ENCODE measurements around the gene TMEM54. TPM values are rescaled to one million over a fixed set of nuclear protein-coding genes. Genes with fewer than 3 reads are reported as not detected.
A peak's percentile ranks its signal among the peaks of the same experiment; 100 is the strongest.

The TMEM54 gene
- total RNA-seq, 1 donor from 2014 or later, result 41.9 TPM

GRCh38 chr1:32865639-32866405 lies 35.4 kb downstream of the TMEM54 start:
- ATAC-seq (no peak), DNase-seq (no peak)
- Histone ChIP-seq H3K36me3 (no peaks in the 10 kb centered on the region), H3K27ac (no peak overlapping the region), H3K27me3 (peaks cover 6% of the 10 kb centered on the region), H3K4me3 (no peak overlapping the region), H3K9me3 (no peaks in the 10 kb centered on the region), H3K4me1 (no peaks in the 10 kb centered on the region)
- intact Hi-C loops (cut with DNase I), result no loop called here
- TF ChIP-seq CTCF (IDR thresholded peaks at IDR 0.05), result no peak

DNA sequence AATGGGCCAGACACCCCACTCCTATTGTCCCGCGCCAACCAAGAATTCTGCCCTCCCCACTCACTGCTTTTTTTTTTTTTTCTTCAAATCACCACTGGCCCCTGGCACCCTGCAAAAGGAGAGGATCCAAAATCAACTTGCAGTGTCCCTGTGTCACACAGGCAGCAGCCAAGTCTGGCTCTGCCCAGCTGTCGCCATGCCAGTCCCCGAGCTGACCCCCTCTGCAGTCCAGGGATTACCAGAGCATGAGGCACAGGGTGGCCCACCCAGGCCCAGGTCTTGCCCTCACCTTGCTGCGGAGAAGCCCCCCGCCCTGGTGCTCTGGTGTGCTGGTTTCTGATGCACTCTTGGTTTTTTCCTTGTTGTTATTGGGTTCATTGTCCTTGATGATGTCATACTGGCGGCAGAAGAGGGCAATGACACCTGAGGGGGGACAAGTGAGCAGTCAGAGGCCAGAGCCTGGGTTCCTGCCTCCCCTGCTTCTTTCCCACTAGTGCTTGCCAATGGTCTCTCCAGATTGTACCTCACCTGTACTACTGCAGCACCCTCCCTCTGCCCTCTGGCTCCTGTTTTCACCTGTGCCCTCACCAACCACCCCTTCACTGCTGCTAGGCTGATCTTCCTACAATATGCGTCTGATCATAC lies 36.7 kb downstream of the TMEM54 start:
- no peak overlapping the region for H3K4me3 ChIP-seq
- intact Hi-C loops (cut with DNase I), result no loop called here
- H3K27ac ChIP-seq, result no peak overlapping the region
- TF ChIP-seq CTCF (IDR thresholded peaks at IDR 0.05), result no peak
- ATAC-seq (no peak), DNase-seq (no peak)
- no peaks in the 10 kb centered on the region for H3K9me3 ChIP-seq
- H3K27me3 ChIP-seq, result no peaks in the 10 kb centered on the region
- H3K4me1 ChIP-seq, result no peaks in the 10 kb centered on the region
- no peaks in the 10 kb centered on the region for H3K36me3 ChIP-seq

DNA sequence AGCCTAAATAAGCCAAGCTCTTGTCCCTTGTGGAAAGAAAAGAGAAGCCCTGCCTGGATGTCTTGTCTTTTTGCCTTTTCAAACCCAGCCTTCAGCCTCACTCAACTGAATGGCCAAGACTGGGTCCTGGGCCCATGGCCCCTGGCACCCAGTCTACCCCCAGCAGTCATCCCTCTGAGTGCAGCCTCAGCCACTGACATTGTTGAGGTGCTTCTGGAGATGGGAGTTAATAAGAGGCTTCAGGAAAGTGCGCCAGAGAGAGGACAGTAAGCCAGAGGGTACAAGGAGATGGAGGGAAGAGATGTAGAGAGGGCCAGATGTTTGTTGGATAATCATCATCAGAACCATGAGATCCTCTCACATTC lies 37.3 kb downstream of the TMEM54 start:
- TF ChIP-seq CTCF (IDR thresholded peaks at IDR 0.05), result no peak
- Histone ChIP-seq H3K4me1 (no peaks in the 10 kb centered on the region), H3K27me3 (no peaks in the 10 kb centered on the region), H3K27ac (no peak overlapping the region), H3K36me3 (no peaks in the 10 kb centered on the region), H3K9me3 (no peaks in the 10 kb centered on the region), H3K4me3 (no peak overlapping the region)
- intact Hi-C loops (cut with DNase I), result no loop called here
- no peak for ATAC-seq
- no peak for DNase-seq

DNA sequence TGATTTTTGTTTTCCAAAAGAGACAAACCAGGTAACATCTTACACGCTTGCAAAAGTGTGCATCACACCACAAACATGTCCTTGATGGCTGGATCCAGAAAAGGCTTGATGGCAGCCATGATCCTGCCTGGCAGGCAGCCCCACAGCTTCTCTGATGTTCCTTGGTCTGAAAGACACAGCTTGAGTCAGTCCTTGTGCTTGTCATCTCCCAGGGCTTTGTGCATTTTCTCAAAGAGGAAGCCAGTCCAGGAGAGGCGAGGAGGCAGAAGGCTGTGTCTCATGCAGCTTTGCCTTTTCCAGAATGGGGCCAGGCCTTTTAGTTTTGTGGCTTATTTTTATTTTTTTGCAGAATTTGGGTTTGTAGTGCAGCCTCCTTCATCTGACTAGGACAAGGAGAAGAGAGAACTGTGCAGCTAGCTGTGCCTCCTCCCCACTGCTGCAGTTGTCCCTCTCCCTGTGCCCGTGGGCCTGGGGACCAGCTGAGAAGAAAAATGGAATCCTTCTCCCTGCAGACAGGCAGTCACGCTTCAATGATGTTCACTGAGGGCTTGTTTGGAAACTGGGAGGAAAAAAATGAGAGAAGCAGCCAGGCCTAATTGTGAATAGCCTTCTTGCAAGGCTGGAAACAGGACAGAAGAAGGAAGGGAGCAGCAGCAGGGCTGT lies 37.8 kb downstream of the TMEM54 start:
- DNase-seq (no peak), ATAC-seq (no peak)
- H3K4me1 ChIP-seq, result no peaks in the 10 kb centered on the region
- H3K27me3 ChIP-seq, result no peaks in the 10 kb centered on the region
- TF ChIP-seq CTCF (IDR thresholded peaks at IDR 0.05), result no peak
- H3K27ac ChIP-seq, result no peak overlapping the region
- H3K36me3 ChIP-seq, result no peaks in the 10 kb centered on the region
- intact Hi-C loops (cut with DNase I), result no loop called here
- no peak overlapping the region for H3K4me3 ChIP-seq
- no peaks in the 10 kb centered on the region for H3K9me3 ChIP-seq

DNA sequence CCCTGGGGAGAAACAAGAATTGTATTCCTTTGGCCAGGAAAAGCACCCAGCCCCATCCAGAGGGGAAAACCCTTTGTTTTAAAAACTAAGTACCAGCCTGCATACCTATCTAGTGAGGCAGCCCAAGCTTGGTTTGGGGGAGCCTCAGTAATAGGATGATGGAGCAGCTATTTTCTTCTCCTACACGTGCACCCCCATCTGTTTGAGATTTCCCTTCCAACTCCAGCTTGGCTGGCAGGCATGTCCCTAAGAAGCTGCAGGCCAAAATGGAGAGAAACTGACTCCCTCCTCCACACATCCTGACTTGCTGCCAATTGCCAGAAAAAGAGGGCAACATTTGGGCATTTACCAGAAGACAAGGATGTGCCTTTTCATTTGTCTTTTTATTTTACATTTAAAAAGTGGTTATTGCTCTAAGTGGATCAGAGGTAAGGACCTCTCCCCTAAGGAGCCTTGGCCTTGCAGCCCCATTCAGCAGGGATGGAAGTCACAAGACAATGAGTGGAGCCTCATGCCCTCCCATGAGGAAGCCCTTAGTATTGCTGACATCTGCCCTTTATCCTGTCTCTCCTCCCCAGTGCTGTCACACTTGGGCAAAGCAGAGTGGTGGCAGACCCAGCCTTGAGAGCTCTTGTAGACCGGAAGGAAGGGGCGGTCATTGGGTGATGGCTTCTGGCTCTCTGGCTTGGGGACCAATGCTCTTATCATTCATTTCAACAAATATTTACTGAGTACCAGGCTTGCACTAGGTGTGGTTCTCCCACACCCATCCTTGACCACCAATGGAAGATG lies 39.1 kb downstream of the TMEM54 start:
- ATAC-seq, result peak; percentile 61
- intact Hi-C loops (cut with DNase I), result no loop called here
- Histone ChIP-seq H3K9me3 (no peaks in the 10 kb centered on the region), H3K27me3 (no peaks in the 10 kb centered on the region), H3K36me3 (peaks cover 9% of the 10 kb centered on the region), H3K4me3 (no peak overlapping the region), H3K4me1 (no peaks in the 10 kb centered on the region), H3K27ac (no peak overlapping the region)
- no peak for TF ChIP-seq CTCF (IDR thresholded peaks at IDR 0.05)
- no peak for DNase-seq
